Measurements from ENCODE around the gene RBM6. TPM values are rescaled to one million over a fixed set of nuclear protein-coding genes. Genes with fewer than 3 reads are reported as not detected.
"Not testable (repeated sequence)": the region's sequence is repeated elsewhere in the genome, so short reads cannot be mapped to it uniquely, and the experiment has no call there.

RBM6 gene
- total RNA-seq, 4 donors from 2014 or later, result 73.5 to 222 (median 89.5) TPM

GRCh38 chr3:49903451-49904424, 36.2 kb upstream of the RBM6 start, which contains the start of gene MST1R:
Gene MST1R (minus strand): TSS chr3:49903873. CDS start chr3:49903609, 264 bp downstream.
- Histone ChIP-seq H3K27ac (peak within 1 kb of the TSS; percentile 82), H3K4me1 (peaks cover 69% of the 10 kb centered on the region), H3K36me3 (peaks cover 4% of the 10 kb centered on the region), H3K4me3 (peak within 1 kb of the TSS; percentile 52), H3K27me3 (no peaks in the 10 kb centered on the region), H3K9me3 (no peaks in the 10 kb centered on the region)
- DNase-seq (ENCODE audit: low spot score in 2 of 2), result peak in 1 of 2 donors; percentile 81
- TF ChIP-seq CTCF (IDR thresholded peaks at IDR 0.05), result no peak
- no peak for TF ChIP-seq POLR2AphosphoS5 (IDR thresholded peaks at IDR 0.05)
- no peak for TF ChIP-seq EP300 (IDR thresholded peaks at IDR 0.05)
- no peak for TF ChIP-seq POLR2A (IDR thresholded peaks at IDR 0.05)
- WGBS, result 50% methylated on average over 5 of the region's 65 CpGs

- not testable (repeated sequence) for H3K27me3 ChIP-seq; H3K36me3 ChIP-seq; H3K9me3 ChIP-seq; DNase-seq (ENCODE audit: low spot score in 2 of 2)
- peak overlapping the region; percentile 4 for H3K27ac ChIP-seq
- peak overlapping the region; percentile 52 for H3K4me3 ChIP-seq
- peaks cover 69% of the 10 kb centered on the region for H3K4me1 ChIP-seq
- 96% methylated on average over 12 of the region's 13 CpGs for WGBS
Observed at GRCh38 chr3:49904448-49904847, 35.5 kb upstream of the RBM6 start.

- no peak for DNase-seq (ENCODE audit: low spot score in 2 of 2)
- Histone ChIP-seq H3K9me3 (no peaks in the 10 kb centered on the region), H3K36me3 (peaks cover 24% of the 10 kb centered on the region), H3K27ac (no peak overlapping the region), H3K27me3 (no peaks in the 10 kb centered on the region), H3K4me1 (peaks cover 52% of the 10 kb centered on the region), H3K4me3 (peak overlapping the region; percentile 5)
- WGBS, result 22% methylated on average over 9 of the region's 15 CpGs
- TF ChIP-seq POLR2AphosphoS5 (IDR thresholded peaks at IDR 0.05) (no peak), POLR2A (IDR thresholded peaks at IDR 0.05) (no peak), CTCF (IDR thresholded peaks at IDR 0.05) (peak; percentile 8 to 60)
Observed at GRCh38 chr3:49906073-49906743, 33.7 kb upstream of the RBM6 start.

GRCh38 chr3:49908373-49909199, 31.4 kb upstream of the RBM6 start:
- H3K4me3 ChIP-seq, result no peak overlapping the region
- no peaks in the 10 kb centered on the region for H3K27me3 ChIP-seq
- peaks cover 28% of the 10 kb centered on the region for H3K4me1 ChIP-seq
- peaks cover 45% of the 10 kb centered on the region for H3K36me3 ChIP-seq
- no peaks in the 10 kb centered on the region for H3K9me3 ChIP-seq
- DNase-seq (ENCODE audit: low spot score in 2 of 2), result no peak
- WGBS, result 91% methylated on average over 7 of the region's 14 CpGs
- no peak for TF ChIP-seq POLR2AphosphoS5 (IDR thresholded peaks at IDR 0.05)
- no peak overlapping the region for H3K27ac ChIP-seq

GRCh38 chr3:49910409-49911123, 29.4 kb upstream of the RBM6 start:
- no peak for DNase-seq (ENCODE audit: low spot score in 2 of 2)
- TF ChIP-seq CTCF (IDR thresholded peaks at IDR 0.05) (no peak), POLR2AphosphoS5 (IDR thresholded peaks at IDR 0.05) (no peak), EP300 (IDR thresholded peaks at IDR 0.05) (no peak), POLR2A (IDR thresholded peaks at IDR 0.05) (no peak)
- Histone ChIP-seq H3K4me1 (peaks cover 23% of the 10 kb centered on the region), H3K9me3 (no peaks in the 10 kb centered on the region), H3K36me3 (peaks cover 45% of the 10 kb centered on the region), H3K4me3 (no peak overlapping the region), H3K27ac (no peak overlapping the region), H3K27me3 (no peaks in the 10 kb centered on the region)
- 85% methylated on average over 45 of the region's 48 CpGs for WGBS
